GM19463 (cell line): Measurements from ENCODE around the gene ZBTB39.
"Not testable (repeated sequence)": the region's sequence is repeated elsewhere in the genome, so short reads cannot be mapped to it uniquely, and the experiment has no call there.

ENCODE experiments used
- ATAC-seq: cut with Tn5 transposase; IDR thresholded peaks from one replicate; pipeline ENCODE4 v1.9.1; 2021; ENCODE audit warnings: mild to moderate bottlenecking, moderate library complexity; ENCODE audit not compliant: unreplicated experiment

The ZBTB39 gene

GRCh38 chr12:57001448-57001906, 4.9 kb downstream of the ZBTB39 start:
- ATAC-seq: no peak

DNA sequence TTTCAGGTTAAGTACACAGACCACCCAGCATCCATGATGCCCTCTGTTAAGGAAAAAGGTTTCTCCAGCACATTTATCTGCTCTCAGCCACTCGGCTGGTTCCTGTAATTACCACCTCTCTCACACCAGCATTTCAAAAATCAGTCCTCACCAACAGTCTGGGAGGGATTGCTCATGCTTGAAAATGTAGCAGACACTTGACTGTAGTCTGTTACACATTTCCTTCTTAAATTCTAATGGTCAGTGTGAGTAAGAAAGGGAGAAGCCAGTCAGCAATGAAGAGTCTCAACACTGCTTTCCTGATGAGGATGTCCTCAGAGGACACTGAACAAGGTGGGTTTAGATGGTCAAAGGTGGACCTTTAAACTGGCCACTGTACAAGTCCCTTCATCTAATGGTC, 6.0 kb downstream of the ZBTB39 start:
- ATAC-seq: no peak

DNA sequence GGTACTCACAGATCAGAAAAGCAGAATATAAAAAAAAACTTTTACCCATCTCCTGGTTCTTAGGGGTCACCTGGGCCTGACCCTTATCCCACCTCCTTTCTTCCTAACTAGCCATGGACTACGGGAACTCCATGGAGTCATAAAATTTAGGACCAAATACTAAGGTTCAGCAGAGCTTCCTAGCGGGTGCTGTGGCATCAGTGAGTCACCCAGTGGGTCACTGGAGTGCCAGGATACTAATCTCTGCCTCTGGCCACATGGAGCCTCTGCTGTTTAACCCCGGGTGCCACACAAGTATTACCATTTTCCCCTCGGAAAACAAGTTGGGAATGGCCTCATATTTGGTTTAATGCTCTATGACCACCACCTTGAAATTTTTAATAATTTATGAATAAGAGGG, 6.9 kb downstream of the ZBTB39 start:
- ATAC-seq: no peak

DNA sequence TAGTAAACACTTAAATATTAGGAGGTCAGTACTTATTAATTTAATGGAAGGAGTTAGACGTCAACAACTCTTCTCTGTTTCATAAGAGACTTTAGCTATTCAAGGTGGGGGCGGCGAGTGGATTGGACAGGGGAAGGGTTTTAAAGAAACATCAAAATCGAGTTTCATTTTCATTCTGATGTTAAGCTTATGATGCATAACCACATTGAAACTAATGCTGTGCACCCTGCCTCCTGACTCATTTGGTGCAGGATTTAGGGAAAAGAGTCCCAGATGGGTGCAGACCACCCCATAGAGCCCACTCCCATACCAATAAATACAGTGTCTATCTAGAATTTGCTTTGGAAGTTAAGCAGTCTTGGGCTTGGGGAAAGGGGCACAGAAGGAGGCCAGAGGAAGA, 7.4 kb downstream of the ZBTB39 start:
- ATAC-seq: peak; percentile 86

GRCh38 chr12:56998316-56998715, 8.0 kb downstream of the ZBTB39 start:
- ATAC-seq: no peak

- ATAC-seq: no peak
Observed at GRCh38 chr12:56996793-56997545, 9.4 kb downstream of the ZBTB39 start.

GRCh38 chr12:56995930-56996496, 10.3 kb downstream of the ZBTB39 start:
- no peak for ATAC-seq

- ATAC-seq: no peak
Observed at GRCh38 chr12:56995201-56995929, 11.0 kb downstream of the ZBTB39 start.

DNA sequence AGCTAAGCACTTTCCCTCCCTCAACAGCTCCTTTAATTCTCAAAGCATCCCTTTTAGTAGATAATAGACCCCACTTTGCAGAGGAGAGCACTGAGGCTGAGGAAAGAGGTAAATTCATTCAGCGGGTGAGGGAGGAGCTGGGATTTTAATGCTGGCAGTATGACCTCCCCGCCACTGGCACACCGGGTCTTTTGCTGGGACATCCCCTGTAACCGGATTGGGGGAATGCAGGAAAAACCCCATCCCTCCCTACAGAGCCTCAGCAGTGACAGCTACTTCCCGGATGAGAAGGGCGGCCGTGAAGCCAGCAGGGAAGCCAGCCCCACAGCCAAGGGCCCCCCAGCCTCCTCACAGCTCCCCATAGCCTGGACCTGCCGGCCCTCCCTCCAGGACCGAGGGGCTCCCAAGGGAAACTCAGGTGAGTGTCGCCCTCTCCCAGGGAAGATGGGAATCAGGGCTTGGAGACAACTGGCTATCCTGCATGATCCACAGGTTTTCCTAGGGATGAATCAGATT, 12.1 kb downstream of the ZBTB39 start:
- no peak for ATAC-seq

- no peak for ATAC-seq
Observed at GRCh38 chr12:56993346-56993745, 13.0 kb downstream of the ZBTB39 start.

DNA sequence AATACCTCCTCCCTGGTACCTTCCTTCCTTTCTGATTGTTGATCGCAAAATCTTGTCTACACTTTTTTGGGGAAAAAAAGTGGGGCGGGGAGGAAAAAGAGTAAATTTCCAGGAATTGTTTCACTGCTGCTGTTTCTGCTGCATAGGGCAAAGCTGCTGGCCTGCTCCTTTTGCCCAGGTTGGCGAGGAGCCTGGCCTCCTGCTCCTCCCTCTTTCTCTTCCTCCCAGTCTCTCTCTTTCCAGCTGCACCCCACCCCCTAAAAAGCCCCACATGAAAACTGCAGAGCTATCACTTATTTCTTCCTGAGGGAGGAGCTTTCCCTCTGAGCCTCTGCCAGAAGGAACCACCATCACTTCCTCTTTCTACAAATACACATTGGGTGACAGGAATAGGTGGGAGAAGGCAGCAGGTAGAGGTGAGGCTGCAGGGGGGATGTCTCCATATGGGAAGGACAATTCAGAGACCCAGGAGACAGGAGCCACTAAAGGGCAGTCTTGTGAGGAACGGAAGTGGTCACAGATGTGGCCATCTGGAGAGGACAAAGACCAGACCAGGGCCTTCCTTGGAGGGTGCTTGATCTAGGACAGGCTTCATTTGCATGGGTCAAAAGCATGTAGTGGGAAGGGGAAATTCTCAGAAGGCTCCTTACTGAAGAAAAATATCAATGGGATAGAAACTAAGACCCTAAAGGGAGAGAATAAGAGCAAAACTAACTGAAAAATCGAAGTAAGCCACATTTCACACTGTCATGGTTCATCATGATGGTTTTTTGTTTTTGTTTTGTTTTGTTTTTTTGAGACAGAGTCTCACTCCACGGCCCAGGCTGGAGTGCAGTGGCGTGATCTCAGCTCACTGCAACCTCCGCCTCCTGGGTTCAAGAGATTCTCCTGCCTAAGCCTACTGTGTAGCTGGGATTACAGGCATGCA, 14.8 kb downstream of the ZBTB39 start:
- ATAC-seq: no peak

DNA sequence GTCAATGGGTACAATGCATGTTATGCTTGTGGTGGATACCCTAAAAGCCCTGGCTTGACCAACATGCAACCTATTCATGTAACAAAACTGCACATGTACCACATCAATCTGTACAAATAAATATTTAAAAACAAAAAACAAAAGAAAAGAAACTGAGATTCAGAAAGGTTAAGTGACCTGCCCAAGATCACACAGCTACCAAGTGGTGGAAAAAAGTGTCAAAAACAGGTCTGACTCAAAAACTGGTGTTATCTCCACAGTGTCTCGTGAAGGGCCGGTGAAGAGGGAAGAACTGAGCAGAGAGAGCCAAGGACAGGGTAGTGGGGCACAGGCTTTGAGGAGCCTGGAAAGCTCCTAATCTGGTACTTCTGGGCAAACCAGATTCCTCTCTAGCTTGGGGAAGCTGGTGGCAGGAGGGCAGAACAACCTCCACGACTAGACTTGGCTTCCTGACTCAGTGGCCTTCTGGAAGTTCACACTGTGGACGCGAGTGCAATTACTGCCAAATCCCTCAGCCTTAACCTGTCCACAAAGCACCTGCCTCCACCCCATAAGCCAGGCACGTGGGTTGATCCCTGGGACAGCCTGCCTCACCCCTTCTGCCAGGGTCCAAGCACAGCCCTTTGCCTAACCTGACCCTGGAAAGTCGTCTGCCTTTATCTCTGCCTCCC, 15.6 kb downstream of the ZBTB39 start:
- no peak for ATAC-seq

- no peak for ATAC-seq
Observed at GRCh38 chr12:56989861-56990610, 16.3 kb downstream of the ZBTB39 start.

DNA sequence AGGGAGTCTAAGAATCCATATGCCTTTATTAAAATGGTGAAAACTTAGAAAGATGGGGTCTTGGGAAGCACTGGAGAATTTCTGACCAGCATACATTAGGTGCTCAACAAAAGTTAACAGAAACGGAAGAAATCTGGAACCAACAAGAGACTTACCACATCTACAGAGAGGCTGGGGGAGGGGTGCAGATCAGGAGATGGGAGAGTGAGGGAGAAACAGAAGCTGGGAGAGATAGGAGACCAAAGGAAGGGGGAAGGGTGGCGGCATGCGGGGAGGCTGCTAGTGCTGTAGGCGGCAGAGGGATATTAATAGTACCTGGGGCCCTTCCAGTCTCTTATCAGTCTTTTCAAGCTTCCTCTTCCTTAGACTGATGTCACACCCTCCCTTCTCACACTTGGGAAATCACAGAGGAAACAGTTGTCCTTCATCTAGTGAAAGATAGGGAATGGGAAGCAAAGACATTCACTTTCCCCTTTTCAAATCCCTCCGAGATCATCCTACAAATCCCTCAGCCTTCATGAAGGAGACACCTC, 18.1 kb downstream of the ZBTB39 start:
- no peak for ATAC-seq

- ATAC-seq: no peak
Observed at GRCh38 chr12:56987551-56988053, 18.7 kb downstream of the ZBTB39 start.

DNA sequence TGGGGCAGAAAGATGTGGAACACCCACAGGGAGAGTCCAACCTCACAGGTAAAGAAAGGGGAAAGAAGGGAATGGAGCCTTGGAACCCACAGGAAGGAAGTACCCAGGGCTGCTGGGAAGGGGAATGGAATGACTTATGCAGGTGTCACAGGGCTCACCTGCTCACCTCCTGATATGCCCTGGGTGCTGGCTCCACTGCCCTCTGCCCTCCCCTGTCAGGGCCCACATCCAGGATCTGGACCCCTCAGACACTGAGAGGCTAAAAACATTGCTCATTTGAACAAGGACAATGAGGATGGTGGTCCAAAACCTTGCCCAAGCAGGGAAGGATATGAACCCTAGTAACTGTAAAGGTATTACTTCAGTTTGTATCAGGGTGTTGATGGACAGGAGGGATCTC, 19.3 kb downstream of the ZBTB39 start:
- no peak for ATAC-seq

DNA sequence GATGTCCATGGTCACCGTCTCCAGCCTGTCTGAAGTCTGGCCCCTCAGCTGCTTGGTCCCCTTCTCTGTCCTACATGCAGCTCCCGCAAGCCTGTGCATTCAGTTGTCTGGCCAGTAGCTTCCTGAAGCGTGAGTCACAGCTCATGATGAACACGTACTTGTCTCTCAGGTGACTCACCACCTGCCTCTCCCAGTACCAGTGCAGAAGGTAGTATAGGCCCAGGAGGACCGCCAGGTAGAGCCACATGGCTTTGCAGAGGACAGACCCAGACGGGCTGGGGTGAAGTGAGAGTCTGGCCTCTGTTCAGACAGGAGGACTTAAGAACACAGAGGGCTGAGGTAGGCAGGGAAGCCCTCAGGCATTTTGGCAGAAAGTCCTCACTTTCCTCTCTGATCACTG, 20.6 kb downstream of the ZBTB39 start:
- not testable (repeated sequence) for ATAC-seq

GRCh38 chr12:56983386-56983785, 23.0 kb downstream of the ZBTB39 start:
- no peak for ATAC-seq
